ENCODE data around the gene EIF3B.
"Not testable (repeated sequence)": the region's sequence is repeated elsewhere in the genome, so short reads cannot be mapped to it uniquely, and the experiment has no call there.

EIF3B gene

GRCh38 chr7:2354186-2354938 is at the start of gene EIF3B:
Gene EIF3B, plus strand, starts transcription at chr7:2354827. Its CDS starts 95 bp downstream, at chr7:2354922.
- peak; percentile 85 to 100 (median 94) for DNase-seq

GRCh38 chr7:2305258-2305657 is 49.4 kb upstream of the EIF3B start:
- not testable (repeated sequence) for DNase-seq

- no peak for DNase-seq
Measured at GRCh38 chr7:2306688-2307087, 47.9 kb upstream of the EIF3B start.

GRCh38 chr7:2307690-2308107 is 46.9 kb upstream of the EIF3B start:
- no peak for DNase-seq

GRCh38 chr7:2309889-2310331 is 44.7 kb upstream of the EIF3B start:
- DNase-seq: no peak

GRCh38 chr7:2312267-2312929 is 42.2 kb upstream of the EIF3B start:
- no peak for DNase-seq

- peak in 1 of 6 experiments; percentile 38 for DNase-seq
Measured at GRCh38 chr7:2313450-2314208, 41.0 kb upstream of the EIF3B start.

GRCh38 chr7:2314209-2314955 is 40.2 kb upstream of the EIF3B start, which contains the start of gene SNX8:
Gene SNX8, minus strand, starts transcription at chr7:2314441. Its CDS starts 20 bp downstream, at chr7:2314421.
- peak; percentile 93 to 99 (median 96) for DNase-seq

GRCh38 chr7:2314956-2315530 is 39.6 kb upstream of the EIF3B start:
- DNase-seq: not testable (repeated sequence)

GRCh38 chr7:2315787-2316186 is 38.8 kb upstream of the EIF3B start:
- DNase-seq: no peak

GRCh38 chr7:2316578-2316977 is 38.0 kb upstream of the EIF3B start:
- DNase-seq: no peak

GRCh38 chr7:2317556-2318293 is 36.9 kb upstream of the EIF3B start:
- DNase-seq: no peak

- DNase-seq: no peak
Measured at GRCh38 chr7:2321020-2321419, 33.6 kb upstream of the EIF3B start.

GRCh38 chr7:2325162-2325561 is 29.5 kb upstream of the EIF3B start:
- no peak for DNase-seq

- DNase-seq: no peak
Measured at GRCh38 chr7:2326951-2327350, 27.7 kb upstream of the EIF3B start.

- DNase-seq: no peak
Measured at GRCh38 chr7:2330493-2330892, 24.1 kb upstream of the EIF3B start.

GRCh38 chr7:2331707-2332106 is 22.9 kb upstream of the EIF3B start:
- DNase-seq: no peak

- not testable (repeated sequence) for DNase-seq
Measured at GRCh38 chr7:2332606-2333231, 21.9 kb upstream of the EIF3B start.

GRCh38 chr7:2336626-2337299 is 17.9 kb upstream of the EIF3B start:
- no peak for DNase-seq

- DNase-seq: not testable (repeated sequence)
Measured at GRCh38 chr7:2347351-2348063, 7.1 kb upstream of the EIF3B start.

All from stimulated activated naive CD4-positive, alpha-beta T cell (primary cell).